Ascending aorta (tissue), 2 donors: ENCODE data around the gene SPTBN1. TPM values are rescaled to one million over a fixed set of nuclear protein-coding genes. Genes with fewer than 3 reads are reported as not detected.

ENCODE experiments used
- DNase-seq, 2 donors: peaks; one replicate each; pipeline ENCODE4 v3.0.0-alpha.2; 2019; ENCODE audit warnings: low spot score in 2 of 2
- H3K27ac ChIP-seq, 2 donors: fragments of 200-600 bp; sonication (generic); one replicate each; pipeline ENCODE4 v1.5.1; 2016 to 2017; ENCODE audit warnings: mild to moderate bottlenecking in 1 of 2
- H3K27me3 ChIP-seq: fragments of 200-600 bp; sonication (generic); one replicate; pipeline ENCODE4 v1.5.1; 2017
- H3K36me3 ChIP-seq, 2 donors: fragments of 200-600 bp; sonication (generic); one replicate each; pipeline ENCODE4 v1.5.1; 2016
- H3K4me1 ChIP-seq, 2 donors: fragments of 200-600 bp; sonication (generic); one replicate each; pipeline ENCODE4 v1.5.1; 2016 to 2017; ENCODE audit warnings: mild to moderate bottlenecking in 1 of 2
- H3K4me3 ChIP-seq, 2 donors: fragments of 200-600 bp; sonication (generic); one replicate each; pipeline ENCODE4 v1.5.1; 2016 to 2017; ENCODE audit warnings: mild to moderate bottlenecking in 1 of 2
- H3K9me3 ChIP-seq, 2 donors: fragments of 200-600 bp; sonication (generic); one replicate each; pipeline ENCODE4 v1.5.1; 2016
- CTCF ChIP-seq, 3 experiments: fragments of 200-600 bp in 2 of 3; fragments of 450-650 bp in 1 of 3; sonication (generic) in 2 of 3; IDR thresholded peaks; one replicate each; pipeline ENCODE4 v1.5.1; 2016 to 2019; ENCODE audit warnings: antibody characterized with exemption in 3 of 3, mild to moderate bottlenecking in 1 of 3, moderate library complexity in 1 of 3
- intact Hi-C: fragments of 100-400 bp; cut with DNase I; formaldehyde crosslinking; loops from one replicate; pipeline ENCODE4 v1.15.1; 2023
- total RNA-seq: library from RNA; depleted of rRNA; stranded (reverse); fragments of >200 nt; gene quantifications from one replicate; pipeline ENCODE4 v1.1.0, GENCODE V29; 2016

The SPTBN1 gene
- total RNA-seq, 1 donor from 2014 or later = 246 TPM

- Histone ChIP-seq H3K4me3 (no peak overlapping the region), H3K27ac (peak overlapping the region; percentile 75 to 79), H3K9me3 (no peaks in the 10 kb centered on the region), H3K4me1 (peaks cover 16 to 57% of the 10 kb centered on the region in 2 donors), H3K36me3 (no peaks in the 10 kb centered on the region), H3K27me3 (no peaks in the 10 kb centered on the region)
- no peak for DNase-seq
- no peak for TF ChIP-seq CTCF (IDR thresholded peaks at IDR 0.05)
- intact Hi-C loops = loop anchor here (5.0 kb wide), 2 partner anchors 83 to 148 kb away; partner anchors contain the start of gene SPTBN1
Measured at GRCh38 chr2:54604871-54605270, 148.7 kb downstream of the SPTBN1 start.

GRCh38 chr2:54605836-54606235, 149.7 kb downstream of the SPTBN1 start:
- Histone ChIP-seq H3K4me3 (no peak overlapping the region), H3K36me3 (no peaks in the 10 kb centered on the region), H3K9me3 (no peaks in the 10 kb centered on the region), H3K27ac (no peak overlapping the region), H3K27me3 (no peaks in the 10 kb centered on the region), H3K4me1 (peaks cover 11 to 51% of the 10 kb centered on the region in 2 donors)
- TF ChIP-seq CTCF (IDR thresholded peaks at IDR 0.05) = no peak
- intact Hi-C loops = no loop called here
- DNase-seq = no peak

GRCh38 chr2:54606393-54606958, 150.3 kb downstream of the SPTBN1 start:
- no peaks in the 10 kb centered on the region for H3K27me3 ChIP-seq
- DNase-seq = no peak
- H3K4me3 ChIP-seq = no peak overlapping the region
- H3K4me1 ChIP-seq = peaks cover 8 to 44% of the 10 kb centered on the region in 2 donors
- no peak overlapping the region for H3K27ac ChIP-seq
- TF ChIP-seq CTCF (IDR thresholded peaks at IDR 0.05) = no peak
- no peaks in the 10 kb centered on the region for H3K36me3 ChIP-seq
- H3K9me3 ChIP-seq = no peaks in the 10 kb centered on the region
- intact Hi-C loops = no loop called here

- DNase-seq = no peak
- TF ChIP-seq CTCF (IDR thresholded peaks at IDR 0.05) = no peak
- Histone ChIP-seq H3K27ac (no peak overlapping the region), H3K27me3 (no peaks in the 10 kb centered on the region), H3K36me3 (no peaks in the 10 kb centered on the region), H3K4me1 (peaks cover 8 to 29% of the 10 kb centered on the region in 2 donors), H3K4me3 (no peak overlapping the region), H3K9me3 (no peaks in the 10 kb centered on the region)
- intact Hi-C loops = no loop called here
Measured at GRCh38 chr2:54608224-54608623, 152.1 kb downstream of the SPTBN1 start.

- H3K9me3 ChIP-seq = no peaks in the 10 kb centered on the region
- H3K4me1 ChIP-seq = peaks cover 8 to 29% of the 10 kb centered on the region in 2 donors
- TF ChIP-seq CTCF (IDR thresholded peaks at IDR 0.05) = no peak
- H3K36me3 ChIP-seq = peaks cover 0 to 1% of the 10 kb centered on the region in 2 donors
- no peaks in the 10 kb centered on the region for H3K27me3 ChIP-seq
- no peak for DNase-seq
- H3K27ac ChIP-seq = no peak overlapping the region
- intact Hi-C loops = no loop called here
- H3K4me3 ChIP-seq = no peak overlapping the region
Measured at GRCh38 chr2:54609241-54609640, 153.1 kb downstream of the SPTBN1 start.
